Neural cell (in vitro differentiated cells): ENCODE measurements around the gene LRRC27. TPM values are rescaled to one million over a fixed set of nuclear protein-coding genes. Genes with fewer than 3 reads are reported as not detected.

Experiments used
- H2AFZ ChIP-seq: fragments of 200-600, 300-800 bp; sonication (generic), shearing (Covaris generic); 2 replicates; pipeline ENCODE4 v1.6.0; 2014; ENCODE audit warnings: low read depth, mild to moderate bottlenecking, antibody characterized with exemption, low read length, moderate library complexity
- H3F3A ChIP-seq: fragments of 200-600 bp; shearing (Covaris generic); 2 replicates; pipeline ENCODE4 v1.6.1; 2016; ENCODE audit warnings: mild to moderate bottlenecking, moderate library complexity, mixed read lengths, antibody characterized with exemption, low read length; ENCODE audit not compliant: insufficient read depth, poor library complexity, severe bottlenecking
- H3K27ac ChIP-seq: fragments of 200-600, 300-800 bp; sonication (generic), shearing (Covaris generic); 2 replicates; pipeline ENCODE4 v1.5.1; 2014; ENCODE audit warnings: mild to moderate bottlenecking, low read length, moderate library complexity
- H3K27me3 ChIP-seq: fragments of 300-800, 200-600 bp; sonication (generic), shearing (Covaris generic); 2 replicates; pipeline ENCODE4 v1.6.0; 2014; ENCODE audit warnings: mild to moderate bottlenecking, low read depth, low read length, moderate library complexity; ENCODE audit not compliant: insufficient read depth
- H3K36me3 ChIP-seq: fragments of 300-800, 200-600 bp; sonication (generic), shearing (Covaris generic); 2 replicates; pipeline ENCODE4 v1.5.1; 2014; ENCODE audit warnings: mild to moderate bottlenecking, antibody characterized with exemption, low read length, moderate library complexity; ENCODE audit not compliant: insufficient read depth
- H3K4me2 ChIP-seq: fragments of 300-800, 200-600 bp; sonication (generic), shearing (Covaris generic); 2 replicates; pipeline ENCODE4 v1.6.0; 2014; ENCODE audit warnings: mild to moderate bottlenecking, low read length
- H3K4me3 ChIP-seq: fragments of 300-800, 200-600 bp; sonication (generic), shearing (Covaris generic); 2 replicates; pipeline ENCODE4 v1.5.1; 2014; ENCODE audit warnings: mild to moderate bottlenecking, low read length, moderate library complexity
- H3K79me2 ChIP-seq: fragments of 200-600 bp; shearing (Covaris generic); replicated peaks from 2 replicates; pipeline ENCODE4 v1.6.0; 2014; ENCODE audit warnings: mild to moderate bottlenecking, low read length, moderate library complexity; ENCODE audit not compliant: insufficient read depth
- H3K9ac ChIP-seq: fragments of 300-800, 200-600 bp; sonication (generic), shearing (Covaris generic); 2 replicates; pipeline ENCODE4 v1.6.1; 2016; ENCODE audit warnings: mild to moderate bottlenecking, low read length, mixed read lengths
- H3K9me2 ChIP-seq: fragments of 200-600 bp; shearing (Covaris generic); 2 replicates; pipeline ENCODE4 v1.6.1; 2016; ENCODE audit warnings: mild to moderate bottlenecking, low read length, mixed read lengths; ENCODE audit not compliant: insufficient read depth
- H3K9me3 ChIP-seq: fragments of 200-600, 300-800 bp; sonication (generic), shearing (Covaris generic); 2 replicates; pipeline ENCODE4 v1.6.1; 2016; ENCODE audit warnings: mild to moderate bottlenecking, mixed run types, low read length, moderate library complexity, mixed read lengths
- H4K20me1 ChIP-seq: fragments of 200-600 bp; shearing (Covaris generic); 2 replicates; pipeline ENCODE4 v1.6.1; 2016; ENCODE audit warnings: mild to moderate bottlenecking, mixed run types; ENCODE audit not compliant: insufficient read depth
- EP300 ChIP-seq: fragments of 450-650 bp; conservative IDR thresholded peaks from 2 replicates; pipeline ENCODE4 v1.6.1; 2014; ENCODE audit warnings: antibody characterized with exemption, mild to moderate bottlenecking, moderate library complexity; ENCODE audit not compliant: poor library complexity, severe bottlenecking
- EZH2 ChIP-seq: fragments of 200-600, 300-800 bp; shearing (Covaris generic), sonication (generic); IDR thresholded peaks from 2 replicates; pipeline ENCODE4 v1.6.1; 2014; ENCODE audit warnings: antibody characterized with exemption, low read length, borderline replicate concordance, mild to moderate bottlenecking; ENCODE audit not compliant: insufficient read depth, poor library complexity, severe bottlenecking
- MXI1 ChIP-seq: fragments of 450-650 bp; conservative IDR thresholded peaks from 2 replicates; pipeline ENCODE4 v1.6.1; 2014; ENCODE audit warnings: antibody characterized with exemption, mild to moderate bottlenecking; ENCODE audit not compliant: poor library complexity, severe bottlenecking
- POLR2AphosphoS5 ChIP-seq: IDR thresholded peaks from 2 replicates; pipeline ENCODE4 v1.6.1; 2012
- RAD21 ChIP-seq: fragments of 450-650 bp; conservative IDR thresholded peaks from 2 replicates; pipeline ENCODE4 v1.6.1; 2014; ENCODE audit warnings: antibody characterized with exemption, mild to moderate bottlenecking, moderate library complexity
- SMC3 ChIP-seq: fragments of 450-650 bp; conservative IDR thresholded peaks from 2 replicates; pipeline ENCODE4 v1.6.1; 2014; ENCODE audit warnings: antibody characterized with exemption, mild to moderate bottlenecking, moderate library complexity; ENCODE audit not compliant: poor library complexity
- TAF1 ChIP-seq: IDR thresholded peaks from 2 replicates; pipeline ENCODE4 v1.6.1; 2012; ENCODE audit warnings: low read depth
- polyA plus RNA-seq: library from polyadenylated mRNA; depleted of rRNA; stranded (reverse); fragments of >200 nt; gene quantifications from 2 replicates; pipeline ENCODE4 v1.2.3, GENCODE V29; 2014
- TF ChIP-seq, protein P1 (sequence below): fragments of 450-650 bp; IDR thresholded peaks from 2 replicates; pipeline ENCODE4 v1.5.1; 2014; ENCODE audit warnings: antibody characterized with exemption, mild to moderate bottlenecking, moderate library complexity; ENCODE audit not compliant: poor library complexity, severe bottlenecking
- TF ChIP-seq, protein P2 (sequence below): IDR thresholded peaks from 2 replicates; pipeline ENCODE4 v1.6.1; 2012; ENCODE audit warnings: borderline replicate concordance

Gene LRRC27
- polyA plus RNA-seq, 1 donor from 2014 or later, result 26.7 TPM

DNA sequence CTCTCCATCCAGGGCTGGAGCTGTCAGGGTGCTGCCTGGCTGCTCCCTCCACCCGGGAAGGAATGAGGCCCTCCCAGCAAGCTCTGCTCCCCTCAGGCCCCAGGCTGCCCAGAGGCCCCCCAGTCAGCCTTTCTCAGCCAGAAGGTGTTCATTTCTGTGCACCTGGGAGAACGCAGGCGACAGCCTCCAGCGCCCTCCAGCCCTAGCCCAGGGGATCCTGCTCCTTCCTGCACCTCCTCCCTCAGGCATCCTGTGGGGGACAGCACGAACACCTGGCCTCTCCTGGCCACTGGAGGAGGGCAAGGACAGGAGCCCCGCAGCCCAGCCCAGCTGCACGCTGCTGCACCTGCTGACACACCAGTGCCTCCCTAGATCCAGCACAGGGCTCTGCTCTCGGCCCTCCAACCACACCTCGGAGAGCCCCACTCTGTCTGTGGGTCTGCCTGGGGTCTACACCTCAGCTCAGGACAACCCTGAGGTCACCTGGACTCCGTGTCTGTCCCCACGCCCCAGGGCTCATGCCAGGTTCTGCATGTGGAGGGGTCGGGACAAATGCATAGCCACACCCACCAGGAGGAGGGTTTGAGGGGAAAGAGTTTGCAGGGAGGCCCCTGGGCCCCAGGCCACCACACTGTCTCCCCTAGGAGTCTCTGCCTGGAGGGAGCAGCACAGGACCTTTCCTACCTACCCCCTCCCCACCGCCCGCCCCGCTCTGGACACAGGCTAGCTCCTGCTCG is 57.6 kb downstream of the LRRC27 start:
- TF ChIP-seq RAD21 (no peak), SMC3 (no peak), EP300 (no peak), TAF1 (no peak), POLR2AphosphoS5 (no peak), MXI1 (no peak), EZH2 (no peak)
- TF ChIP-seq, protein P1, sequence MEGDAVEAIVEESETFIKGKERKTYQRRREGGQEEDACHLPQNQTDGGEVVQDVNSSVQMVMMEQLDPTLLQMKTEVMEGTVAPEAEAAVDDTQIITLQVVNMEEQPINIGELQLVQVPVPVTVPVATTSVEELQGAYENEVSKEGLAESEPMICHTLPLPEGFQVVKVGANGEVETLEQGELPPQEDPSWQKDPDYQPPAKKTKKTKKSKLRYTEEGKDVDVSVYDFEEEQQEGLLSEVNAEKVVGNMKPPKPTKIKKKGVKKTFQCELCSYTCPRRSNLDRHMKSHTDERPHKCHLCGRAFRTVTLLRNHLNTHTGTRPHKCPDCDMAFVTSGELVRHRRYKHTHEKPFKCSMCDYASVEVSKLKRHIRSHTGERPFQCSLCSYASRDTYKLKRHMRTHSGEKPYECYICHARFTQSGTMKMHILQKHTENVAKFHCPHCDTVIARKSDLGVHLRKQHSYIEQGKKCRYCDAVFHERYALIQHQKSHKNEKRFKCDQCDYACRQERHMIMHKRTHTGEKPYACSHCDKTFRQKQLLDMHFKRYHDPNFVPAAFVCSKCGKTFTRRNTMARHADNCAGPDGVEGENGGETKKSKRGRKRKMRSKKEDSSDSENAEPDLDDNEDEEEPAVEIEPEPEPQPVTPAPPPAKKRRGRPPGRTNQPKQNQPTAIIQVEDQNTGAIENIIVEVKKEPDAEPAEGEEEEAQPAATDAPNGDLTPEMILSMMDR, result no peak
- TF ChIP-seq, protein P2, sequence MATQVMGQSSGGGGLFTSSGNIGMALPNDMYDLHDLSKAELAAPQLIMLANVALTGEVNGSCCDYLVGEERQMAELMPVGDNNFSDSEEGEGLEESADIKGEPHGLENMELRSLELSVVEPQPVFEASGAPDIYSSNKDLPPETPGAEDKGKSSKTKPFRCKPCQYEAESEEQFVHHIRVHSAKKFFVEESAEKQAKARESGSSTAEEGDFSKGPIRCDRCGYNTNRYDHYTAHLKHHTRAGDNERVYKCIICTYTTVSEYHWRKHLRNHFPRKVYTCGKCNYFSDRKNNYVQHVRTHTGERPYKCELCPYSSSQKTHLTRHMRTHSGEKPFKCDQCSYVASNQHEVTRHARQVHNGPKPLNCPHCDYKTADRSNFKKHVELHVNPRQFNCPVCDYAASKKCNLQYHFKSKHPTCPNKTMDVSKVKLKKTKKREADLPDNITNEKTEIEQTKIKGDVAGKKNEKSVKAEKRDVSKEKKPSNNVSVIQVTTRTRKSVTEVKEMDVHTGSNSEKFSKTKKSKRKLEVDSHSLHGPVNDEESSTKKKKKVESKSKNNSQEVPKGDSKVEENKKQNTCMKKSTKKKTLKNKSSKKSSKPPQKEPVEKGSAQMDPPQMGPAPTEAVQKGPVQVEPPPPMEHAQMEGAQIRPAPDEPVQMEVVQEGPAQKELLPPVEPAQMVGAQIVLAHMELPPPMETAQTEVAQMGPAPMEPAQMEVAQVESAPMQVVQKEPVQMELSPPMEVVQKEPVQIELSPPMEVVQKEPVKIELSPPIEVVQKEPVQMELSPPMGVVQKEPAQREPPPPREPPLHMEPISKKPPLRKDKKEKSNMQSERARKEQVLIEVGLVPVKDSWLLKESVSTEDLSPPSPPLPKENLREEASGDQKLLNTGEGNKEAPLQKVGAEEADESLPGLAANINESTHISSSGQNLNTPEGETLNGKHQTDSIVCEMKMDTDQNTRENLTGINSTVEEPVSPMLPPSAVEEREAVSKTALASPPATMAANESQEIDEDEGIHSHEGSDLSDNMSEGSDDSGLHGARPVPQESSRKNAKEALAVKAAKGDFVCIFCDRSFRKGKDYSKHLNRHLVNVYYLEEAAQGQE, result no peak
- Histone ChIP-seq H3F3A (no peaks in the 10 kb centered on the region), H4K20me1 (no peaks in the 10 kb centered on the region), H3K36me3 (no peaks in the 10 kb centered on the region), H3K9me3 (no peaks in the 10 kb centered on the region), H3K4me2 (no peak overlapping the region), H3K79me2 (no peaks in the 10 kb centered on the region), H2AFZ (no peak overlapping the region), H3K4me3 (no peak overlapping the region), H3K27me3 (no peaks in the 10 kb centered on the region), H3K27ac (no peak overlapping the region), H3K9ac (no peak overlapping the region), H3K9me2 (no peaks in the 10 kb centered on the region)

DNA sequence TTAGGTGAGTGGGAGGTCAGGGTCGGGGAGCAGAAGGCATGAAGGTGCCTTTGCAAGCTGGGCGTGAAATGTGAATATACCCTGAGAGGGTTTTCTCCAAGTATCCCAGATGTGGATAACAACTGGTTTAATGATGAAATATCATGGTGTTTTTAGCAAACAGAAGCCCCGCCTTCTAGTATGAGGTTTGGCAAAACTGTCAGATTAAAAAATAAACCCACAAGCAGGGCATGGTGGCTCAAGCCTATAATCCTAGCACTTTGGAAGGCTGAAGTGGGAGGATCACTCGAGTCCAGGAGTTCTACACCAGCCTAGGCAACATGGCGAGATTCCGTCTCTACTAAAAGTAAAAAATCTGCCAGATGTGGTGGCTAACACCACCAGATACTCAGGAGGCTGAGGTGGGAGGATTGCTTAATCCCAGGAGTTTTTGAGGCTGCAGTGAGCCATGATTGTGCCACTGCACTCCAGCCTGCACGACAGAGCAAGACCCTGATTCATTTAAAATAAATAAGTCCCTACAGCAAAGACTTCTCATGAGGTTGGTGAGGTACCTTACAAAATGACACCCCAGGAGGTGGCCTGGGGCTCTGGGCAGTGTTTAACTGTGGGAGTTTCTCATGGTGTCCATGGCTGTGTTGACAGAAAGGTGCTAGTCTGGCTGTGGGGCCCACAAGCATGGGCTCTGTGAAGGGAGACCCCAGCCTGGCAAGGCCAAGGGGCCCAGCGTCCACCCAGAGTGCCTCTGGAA is 58.4 kb downstream of the LRRC27 start:
- no peaks in the 10 kb centered on the region for H4K20me1 ChIP-seq
- no peak overlapping the region for H3K27ac ChIP-seq
- H2AFZ ChIP-seq, result no peak overlapping the region
- no peak overlapping the region for H3K9ac ChIP-seq
- no peaks in the 10 kb centered on the region for H3K79me2 ChIP-seq
- no peak for TF ChIP-seq POLR2AphosphoS5
- TF ChIP-seq, protein P1, result no peak
- TF ChIP-seq EP300, result no peak
- TF ChIP-seq, protein P2, result no peak
- H3K4me2 ChIP-seq, result no peak overlapping the region
- H3F3A ChIP-seq, result no peaks in the 10 kb centered on the region
- H3K9me3 ChIP-seq, result no peaks in the 10 kb centered on the region
- H3K4me3 ChIP-seq, result no peak overlapping the region
- H3K27me3 ChIP-seq, result no peaks in the 10 kb centered on the region
- H3K36me3 ChIP-seq, result no peaks in the 10 kb centered on the region
- no peaks in the 10 kb centered on the region for H3K9me2 ChIP-seq
